GM21390 (cell line): ENCODE data around the gene DEXI.

Experiments
- ATAC-seq: cut with Tn5 transposase; IDR thresholded peaks from one replicate; pipeline ENCODE4 v1.9.1; 2021; ENCODE audit not compliant: unreplicated experiment

Gene DEXI

DNA sequence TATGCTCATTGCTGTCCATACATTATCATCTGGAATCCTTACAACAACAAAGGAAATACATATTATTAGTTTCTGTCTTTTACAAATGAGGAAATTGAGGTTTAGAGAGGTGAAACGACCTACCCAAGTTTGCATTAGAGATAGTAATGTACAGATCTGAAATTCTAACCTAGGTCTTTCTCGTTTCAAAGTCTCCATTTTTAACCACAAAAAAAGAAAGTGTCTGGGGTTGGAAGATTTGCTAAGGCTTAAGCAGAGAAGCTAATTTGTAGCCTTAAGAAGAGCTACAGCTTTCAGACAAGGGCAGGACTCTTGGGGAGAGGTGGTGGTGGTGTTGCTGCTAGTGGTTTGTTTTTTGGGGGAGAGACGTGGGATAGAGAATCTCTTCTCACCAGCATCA lies 46.1 kb downstream of the DEXI start:
- ATAC-seq, result no peak

DNA sequence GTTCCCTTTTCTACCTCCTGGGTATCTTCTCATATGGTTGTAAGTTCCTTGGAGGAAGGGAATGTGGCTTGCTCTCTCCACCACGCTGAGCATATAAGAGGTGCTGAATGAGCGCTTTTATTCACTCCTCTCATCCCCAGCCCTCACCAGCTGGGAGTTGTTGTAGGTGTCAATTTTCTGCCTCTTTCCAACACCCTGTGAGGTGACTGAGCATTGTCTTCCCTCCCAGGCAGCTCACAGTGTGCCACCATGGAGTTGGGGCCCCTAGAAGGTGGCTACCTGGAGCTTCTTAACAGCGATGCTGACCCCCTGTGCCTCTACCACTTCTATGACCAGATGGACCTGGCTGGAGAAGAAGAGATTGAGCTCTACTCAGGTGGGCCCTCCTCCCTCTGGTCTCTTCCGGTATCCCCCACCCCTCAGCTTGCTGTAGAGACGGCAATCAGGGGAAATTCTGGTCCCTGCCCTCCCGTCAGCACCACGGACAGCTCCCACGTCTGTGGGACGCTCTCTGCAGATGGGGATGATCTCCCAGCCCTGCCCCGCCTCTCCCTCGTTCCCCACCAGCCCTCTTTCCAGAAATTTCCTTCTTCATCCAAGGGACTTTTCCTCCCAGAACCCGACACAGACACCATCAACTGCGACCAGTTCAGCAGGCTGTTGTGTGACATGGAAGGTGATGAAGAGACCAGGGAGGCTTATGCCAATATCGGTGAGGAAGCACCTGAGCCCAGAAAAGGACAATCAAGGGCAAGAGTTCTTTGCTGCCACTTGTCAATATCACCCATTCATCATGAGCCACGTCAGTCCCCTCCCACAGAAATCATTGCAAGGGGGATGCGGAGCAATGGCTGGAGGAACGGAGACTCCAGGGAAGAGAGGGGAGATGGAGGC lies 47.0 kb downstream of the DEXI start:
- ATAC-seq, result no peak

DNA sequence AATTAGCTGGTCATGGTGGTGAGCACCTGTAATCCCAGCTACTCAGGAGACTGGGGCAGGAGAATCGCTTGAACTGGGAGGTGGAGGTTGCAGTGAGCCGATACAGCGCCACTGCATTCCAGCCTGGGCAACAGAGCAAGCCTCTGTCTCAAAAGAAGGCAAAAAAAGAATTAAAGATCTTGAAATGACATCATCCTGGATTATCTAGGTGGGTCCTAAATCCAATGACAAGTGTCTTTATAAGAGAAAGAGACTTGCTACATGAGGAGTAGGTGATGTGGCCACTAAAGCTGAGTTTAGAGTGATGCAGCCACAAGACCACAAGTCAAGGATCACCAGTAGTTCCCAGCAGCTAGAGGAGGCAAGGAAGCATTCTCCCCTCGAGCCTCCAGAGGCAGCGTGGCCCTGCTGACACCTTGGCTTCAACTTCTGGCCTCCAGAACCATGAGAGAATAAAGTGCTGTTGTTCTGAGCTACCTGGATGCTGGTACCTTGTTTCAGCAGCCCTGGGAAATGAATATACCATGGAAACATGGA lies 49.4 kb downstream of the DEXI start:
- no peak for ATAC-seq

DNA sequence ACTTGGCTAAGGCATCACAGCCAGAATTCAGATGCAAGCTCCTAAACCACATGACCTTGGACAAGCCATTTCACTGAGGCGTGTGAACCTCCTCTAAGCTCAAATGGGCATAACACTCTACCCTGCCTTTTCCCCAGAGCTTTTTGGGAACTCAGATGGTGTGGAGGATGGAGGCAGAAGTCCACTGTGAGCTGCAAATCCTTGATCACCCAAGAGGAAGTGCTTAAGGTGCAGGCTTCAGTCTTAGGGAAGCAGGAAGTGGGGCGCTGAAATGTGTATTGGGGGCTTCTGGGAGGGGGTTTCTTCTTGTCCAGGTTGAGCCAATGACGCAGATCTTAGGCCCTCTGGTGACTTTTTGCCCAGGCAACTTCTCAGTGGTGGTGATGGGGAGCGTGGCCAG lies 52.4 kb downstream of the DEXI start:
- ATAC-seq, result no peak

DNA sequence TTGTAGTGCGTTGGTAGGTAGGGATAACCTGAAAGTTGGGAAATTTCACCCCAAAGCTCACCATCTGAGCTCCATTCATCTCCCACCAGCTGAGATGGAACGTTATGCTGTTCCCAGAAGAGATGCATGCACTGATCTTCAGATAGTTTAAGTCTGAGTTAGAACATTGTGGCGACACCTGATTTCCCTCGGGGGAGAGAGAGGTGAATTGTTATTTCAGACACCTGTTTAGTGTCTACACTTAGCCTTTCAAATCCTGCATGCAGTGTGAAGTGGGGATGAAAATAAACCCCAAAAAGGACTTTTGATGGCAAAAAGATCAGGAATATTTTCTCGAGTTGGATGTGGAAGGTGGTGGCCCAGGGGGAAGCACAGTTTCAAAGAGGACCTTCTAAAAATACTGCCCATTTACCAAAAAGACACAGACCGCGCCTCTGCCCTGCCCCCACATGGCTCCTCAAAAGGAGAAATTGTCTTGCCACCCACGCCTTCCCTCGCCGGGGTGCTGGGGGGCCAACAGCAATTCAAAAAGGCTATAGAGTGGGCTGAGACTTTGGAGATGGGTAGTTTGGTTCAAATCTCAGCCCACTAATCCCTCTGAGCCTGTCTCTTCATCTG lies 53.8 kb downstream of the DEXI start:
- ATAC-seq, result no peak

DNA sequence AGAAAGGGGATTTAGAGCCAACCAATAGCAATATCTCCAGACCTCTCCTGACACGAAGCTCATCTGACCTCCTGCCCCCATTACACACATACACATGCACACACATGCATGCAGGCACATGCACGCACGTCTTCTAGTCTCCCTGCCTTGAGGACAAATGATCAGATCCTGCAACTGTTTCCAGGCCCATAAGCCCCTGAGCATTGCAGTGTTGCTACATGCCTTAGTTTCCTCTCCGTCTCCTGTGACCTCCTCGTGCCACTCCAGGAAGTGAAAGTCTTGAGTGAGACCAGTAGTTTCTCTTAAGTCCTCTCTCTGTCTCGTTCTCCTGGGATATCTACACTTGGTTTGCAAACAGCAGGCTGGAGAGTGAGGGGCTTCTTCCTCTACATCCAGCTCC lies 57.0 kb downstream of the DEXI start:
- ATAC-seq, result no peak

DNA sequence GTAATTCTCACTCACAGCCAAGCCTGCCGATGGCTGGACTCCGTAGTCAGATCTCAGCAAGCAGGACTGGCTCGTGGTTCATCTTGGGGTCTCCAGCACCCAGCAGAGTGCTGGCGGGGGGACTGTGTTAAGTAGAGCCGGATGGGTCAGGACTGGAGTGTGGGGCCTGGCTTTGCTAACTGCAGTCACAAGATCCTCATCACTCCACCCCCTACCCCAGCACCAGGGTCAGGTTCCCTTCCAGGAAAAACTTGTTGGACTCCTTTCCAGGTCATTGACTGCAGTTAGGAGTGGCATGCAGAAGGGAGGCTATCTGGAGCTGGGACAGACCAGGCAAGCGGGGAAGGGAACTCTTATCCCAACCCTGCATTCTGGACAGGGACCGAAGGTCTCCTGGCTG lies 59.3 kb downstream of the DEXI start:
- ATAC-seq, result no peak

DNA sequence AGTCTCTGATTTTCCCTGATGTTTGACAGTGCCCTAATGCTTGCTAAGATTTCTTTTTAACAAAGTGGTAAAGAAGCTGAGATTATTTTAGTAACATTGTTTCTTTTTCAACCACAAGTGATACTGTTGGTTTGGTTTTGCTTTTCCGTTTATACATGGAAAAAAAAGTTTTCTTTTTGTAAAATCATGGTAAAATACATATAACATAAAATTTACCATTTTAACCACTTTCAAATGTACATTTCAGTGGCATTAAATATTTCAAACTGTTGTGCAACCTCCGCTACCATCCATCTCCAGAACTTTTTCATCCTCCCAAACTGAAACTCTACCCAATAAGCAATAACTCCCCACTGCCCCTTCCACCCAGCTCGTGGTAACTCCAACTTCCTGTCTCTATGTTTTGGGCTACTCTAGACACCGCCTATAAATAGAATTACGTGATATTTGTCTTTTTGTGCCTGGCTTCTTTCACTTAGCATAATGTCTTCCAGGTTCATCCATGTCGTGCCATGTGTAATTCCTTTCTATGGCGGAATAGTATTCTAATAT lies 60.7 kb downstream of the DEXI start:
- no peak for ATAC-seq

DNA sequence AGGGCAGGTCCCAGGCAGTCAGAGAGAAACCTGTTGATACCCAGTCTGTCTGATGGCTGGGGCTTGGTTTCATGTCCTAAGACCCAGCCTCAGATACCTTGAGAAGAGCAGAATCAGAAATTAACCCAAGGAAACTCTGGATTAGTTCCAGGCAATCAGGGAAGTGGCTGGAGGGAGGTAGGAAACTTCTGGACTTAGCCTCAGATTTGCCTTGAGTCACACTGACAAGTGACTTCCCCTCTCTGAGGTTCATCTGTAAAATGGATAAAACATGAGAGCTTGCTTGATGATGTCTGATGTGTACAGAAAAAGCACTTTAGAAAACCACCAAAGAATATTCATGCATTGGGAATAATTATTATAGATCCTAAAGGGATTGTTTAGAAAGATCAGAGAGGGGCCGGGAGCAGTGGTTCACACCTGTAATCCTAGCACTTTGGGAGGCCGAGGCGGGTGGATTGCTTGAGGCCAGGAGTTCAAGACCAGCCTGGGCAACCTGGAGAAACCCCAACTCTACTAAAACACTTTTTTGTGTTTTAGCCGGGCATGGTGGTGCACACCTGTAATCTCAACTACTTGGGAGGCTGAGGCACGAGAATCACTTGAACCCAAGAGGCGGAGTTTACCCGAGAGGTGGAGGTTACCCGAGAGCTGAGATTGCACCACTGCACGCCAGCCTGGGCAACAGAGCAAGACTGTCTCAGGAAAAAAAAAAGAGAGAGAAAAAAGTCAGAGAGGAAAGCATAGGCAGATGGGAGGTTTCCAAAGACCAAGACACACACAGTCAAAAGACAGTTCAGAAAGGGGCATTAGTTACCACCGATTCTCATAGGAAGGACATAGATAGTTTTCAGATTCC lies 61.4 kb downstream of the DEXI start:
- ATAC-seq, result no peak

DNA sequence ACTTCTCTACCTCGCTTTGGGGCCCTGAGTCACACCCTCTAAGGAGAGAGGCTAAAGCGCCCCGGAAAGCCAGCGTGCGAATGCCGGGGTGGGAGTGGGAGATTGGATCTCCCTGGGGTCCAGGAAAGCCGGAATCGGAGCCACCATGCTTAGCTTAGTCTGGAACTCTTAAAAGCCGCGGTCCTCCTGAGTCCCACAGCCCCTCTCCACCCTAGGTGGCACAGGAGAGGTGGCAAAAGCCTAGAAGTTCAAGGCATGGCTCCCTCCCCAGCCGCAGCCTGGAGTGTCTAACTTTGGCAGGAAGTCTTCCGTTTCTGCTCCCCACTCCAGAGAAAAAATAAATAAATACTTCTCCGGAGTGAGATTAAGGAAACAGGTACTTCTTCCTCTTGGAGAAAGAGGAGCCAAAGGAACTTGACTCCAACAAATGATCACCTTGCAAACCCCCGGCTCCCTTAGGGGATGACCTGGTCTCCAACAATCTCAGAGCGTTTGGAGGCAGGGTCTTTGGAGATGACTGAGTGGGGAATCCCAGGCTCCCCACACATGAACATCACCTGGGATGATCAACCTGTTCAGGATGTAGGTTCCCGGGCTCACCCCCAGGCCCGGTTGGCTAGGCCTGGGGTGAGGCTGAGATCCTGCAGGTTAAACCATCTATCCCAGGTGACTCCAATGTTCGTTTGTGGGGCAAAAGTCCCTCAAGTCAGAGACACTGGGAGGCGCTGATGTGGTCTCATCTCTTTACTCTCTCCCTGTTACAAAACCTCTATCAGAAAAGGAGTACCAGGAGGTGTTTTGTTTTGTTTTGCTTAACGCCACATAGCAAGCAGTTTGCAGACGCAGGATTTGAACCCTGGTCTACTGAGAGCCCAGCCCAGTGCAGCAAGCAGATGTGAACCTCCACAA lies 62.3 kb downstream of the DEXI start:
- no peak for ATAC-seq
